ENCODE results near the gene HMOX1. TPM values are rescaled to one million over a fixed set of nuclear protein-coding genes. Genes with fewer than 3 reads are reported as not detected.

Gene HMOX1
- total RNA-seq, 2 experiments from 2014 or later = 0.22 TPM; not detected in 1

GRCh38 chr22:35421121-35421520 is 40.2 kb downstream of the HMOX1 start:
- TF ChIP-seq CTCF (IDR thresholded peaks at IDR 0.05) = no peak
- no peak for DNase-seq
- no peak for ATAC-seq
- intact Hi-C loops (cut with micrococcal nuclease) = no loop called here
- no peak overlapping the region for H3K27ac Mint-ChIP-seq
- peaks cover 2% of the 10 kb centered on the region for H3K4me1 Mint-ChIP-seq (ENCODE audit: low read depth)
- peaks cover 52% of the 10 kb centered on the region for H3K36me3 Mint-ChIP-seq (ENCODE audit: low read depth)
- POLR2A ChIA-PET = interaction anchor here (2.4 to 16.6 kb wide), 2 partner anchors 9 to 13 kb away, joined by 9 to 237 read pairs; no protein-coding TSS in a partner anchor
- no peaks in the 10 kb centered on the region for H3K9me3 Mint-ChIP-seq
- H3K27me3 Mint-ChIP-seq = no peaks in the 10 kb centered on the region
- CTCF ChIA-PET = interaction anchor here (1.0 to 3.7 kb wide), 3 partner anchors 10 to 645 kb away, joined by 4 to 29 read pairs (median 4); no protein-coding TSS in a partner anchor
- H3K4me3 Mint-ChIP-seq = no peak overlapping the region

GRCh38 chr22:35422145-35422544 is 41.2 kb downstream of the HMOX1 start:
- no peak overlapping the region for H3K4me3 Mint-ChIP-seq

DNA sequence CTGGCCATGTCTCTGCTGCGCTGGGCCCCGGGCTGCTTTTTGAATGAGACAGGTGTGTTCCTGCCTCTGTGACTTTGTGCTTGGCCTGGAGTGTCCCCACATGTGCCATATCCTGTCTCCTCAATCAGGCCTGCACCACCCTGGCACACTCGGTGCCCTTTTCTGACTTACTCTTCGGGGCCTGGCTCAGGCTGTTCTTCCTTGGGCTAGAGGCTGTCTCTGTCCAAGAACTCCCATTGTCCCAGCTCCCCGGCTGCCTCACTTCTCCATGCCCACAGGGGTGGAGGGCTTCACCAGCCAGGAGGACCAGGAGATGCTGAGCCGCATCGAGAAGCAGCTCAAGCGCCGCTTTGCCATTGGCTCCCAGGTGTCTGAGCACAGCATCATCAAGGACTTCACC is 42.0 kb downstream of the HMOX1 start:
- ChIA-PET CTCF (no interaction called here), POLR2A (interaction anchor here (16.6 kb wide), 1 partner anchor 15 kb away, joined by 237 read pairs; no protein-coding TSS in a partner anchor)
- TF ChIP-seq CTCF (IDR thresholded peaks at IDR 0.05) = no peak
- no peak overlapping the region for H3K27ac Mint-ChIP-seq
- H3K4me1 Mint-ChIP-seq (ENCODE audit: low read depth) = peaks cover 2% of the 10 kb centered on the region
- no peak overlapping the region for H3K4me3 Mint-ChIP-seq
- ATAC-seq (no peak), DNase-seq (no peak)
- H3K36me3 Mint-ChIP-seq (ENCODE audit: low read depth) = peaks cover 44% of the 10 kb centered on the region
- H3K27me3 Mint-ChIP-seq = no peaks in the 10 kb centered on the region
- H3K9me3 Mint-ChIP-seq = no peaks in the 10 kb centered on the region
- intact Hi-C loops (cut with micrococcal nuclease) = no loop called here

More at GRCh38 chr22:35422145-35422544, 41.2 kb downstream of the HMOX1 start:
- ChIA-PET POLR2A (interaction anchor here (16.6 kb wide), 1 partner anchor 14 kb away, joined by 237 read pairs; no protein-coding TSS in a partner anchor), CTCF (interaction anchor here (1.0 kb wide), 1 partner anchor 644 kb away, joined by 4 read pairs; no protein-coding TSS in a partner anchor)
- TF ChIP-seq CTCF (IDR thresholded peaks at IDR 0.05) = no peak
- H3K4me1 Mint-ChIP-seq (ENCODE audit: low read depth) = peaks cover 2% of the 10 kb centered on the region
- intact Hi-C loops (cut with micrococcal nuclease) = no loop called here
- peaks cover 48% of the 10 kb centered on the region for H3K36me3 Mint-ChIP-seq (ENCODE audit: low read depth)
- DNase-seq = no peak
- no peaks in the 10 kb centered on the region for H3K9me3 Mint-ChIP-seq
- ATAC-seq = no peak
- no peak overlapping the region for H3K27ac Mint-ChIP-seq
- no peaks in the 10 kb centered on the region for H3K27me3 Mint-ChIP-seq

GRCh38 chr22:35424081-35424480 is 43.2 kb downstream of the HMOX1 start:
- ATAC-seq (no peak), DNase-seq (no peak)
- intact Hi-C loops (cut with micrococcal nuclease) = no loop called here
- no peaks in the 10 kb centered on the region for H3K9me3 Mint-ChIP-seq
- H3K27me3 Mint-ChIP-seq = no peaks in the 10 kb centered on the region
- POLR2A ChIA-PET = interaction anchor here (0.6 to 16.6 kb wide), 2 partner anchors 16 to 44 kb away, joined by 4 to 237 read pairs; no protein-coding TSS in a partner anchor
- no peak overlapping the region for H3K27ac Mint-ChIP-seq
- peaks cover 2% of the 10 kb centered on the region for H3K4me1 Mint-ChIP-seq (ENCODE audit: low read depth)
- H3K4me3 Mint-ChIP-seq = no peak overlapping the region
- no peak for TF ChIP-seq CTCF (IDR thresholded peaks at IDR 0.05)
- CTCF ChIA-PET = no interaction called here
- peaks cover 43% of the 10 kb centered on the region for H3K36me3 Mint-ChIP-seq (ENCODE audit: low read depth)

GRCh38 chr22:35424761-35425160 is 43.9 kb downstream of the HMOX1 start:
- peaks cover 38% of the 10 kb centered on the region for H3K36me3 Mint-ChIP-seq (ENCODE audit: low read depth)
- intact Hi-C loops (cut with micrococcal nuclease) = no loop called here
- ChIA-PET CTCF (interaction anchor here (1.1 kb wide), 1 partner anchor 8 kb away, joined by 3 read pairs; no protein-coding TSS in a partner anchor), POLR2A (interaction anchor here (0.8 to 16.6 kb wide), 2 partner anchors 16 to 94 kb away, joined by 4 to 237 read pairs; no protein-coding TSS in a partner anchor)
- peaks cover 2% of the 10 kb centered on the region for H3K4me1 Mint-ChIP-seq (ENCODE audit: low read depth)
- H3K27me3 Mint-ChIP-seq = no peaks in the 10 kb centered on the region
- no peak overlapping the region for H3K4me3 Mint-ChIP-seq
- H3K27ac Mint-ChIP-seq = no peak overlapping the region
- no peak for DNase-seq
- no peaks in the 10 kb centered on the region for H3K9me3 Mint-ChIP-seq
- ATAC-seq = no peak
- no peak for TF ChIP-seq CTCF (IDR thresholded peaks at IDR 0.05)
